ENCODE measurements around the gene GARIN6.
"Not testable (repeated sequence)": the region's sequence is repeated elsewhere in the genome, so short reads cannot be mapped to it uniquely, and the experiment has no call there.

DNA sequence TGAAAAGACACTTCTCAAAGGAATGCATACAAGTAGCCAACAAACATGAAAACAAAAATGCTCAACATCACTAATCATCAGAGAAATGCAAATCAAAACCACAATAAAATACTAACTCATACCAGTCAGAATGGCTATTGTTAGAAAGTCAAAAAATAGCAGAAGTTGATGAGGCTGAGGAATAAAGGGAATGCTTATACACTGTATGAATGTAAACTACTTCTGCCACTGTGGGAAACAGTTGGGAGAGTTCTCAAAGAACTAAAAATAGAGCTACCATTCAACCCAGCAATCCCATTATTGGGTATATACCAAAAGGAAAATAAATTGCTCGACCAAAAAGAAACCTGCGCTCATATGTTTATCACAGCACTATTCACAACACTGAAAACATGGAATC lies 23.0 kb upstream of the GARIN6 start:
- not testable (repeated sequence) for TF ChIP-seq EZH2phosphoT487 (IDR thresholded peaks at IDR 0.05; ENCODE audit: borderline replicate concordance, low read depth, low read length)
- TF ChIP-seq, protein P1, sequence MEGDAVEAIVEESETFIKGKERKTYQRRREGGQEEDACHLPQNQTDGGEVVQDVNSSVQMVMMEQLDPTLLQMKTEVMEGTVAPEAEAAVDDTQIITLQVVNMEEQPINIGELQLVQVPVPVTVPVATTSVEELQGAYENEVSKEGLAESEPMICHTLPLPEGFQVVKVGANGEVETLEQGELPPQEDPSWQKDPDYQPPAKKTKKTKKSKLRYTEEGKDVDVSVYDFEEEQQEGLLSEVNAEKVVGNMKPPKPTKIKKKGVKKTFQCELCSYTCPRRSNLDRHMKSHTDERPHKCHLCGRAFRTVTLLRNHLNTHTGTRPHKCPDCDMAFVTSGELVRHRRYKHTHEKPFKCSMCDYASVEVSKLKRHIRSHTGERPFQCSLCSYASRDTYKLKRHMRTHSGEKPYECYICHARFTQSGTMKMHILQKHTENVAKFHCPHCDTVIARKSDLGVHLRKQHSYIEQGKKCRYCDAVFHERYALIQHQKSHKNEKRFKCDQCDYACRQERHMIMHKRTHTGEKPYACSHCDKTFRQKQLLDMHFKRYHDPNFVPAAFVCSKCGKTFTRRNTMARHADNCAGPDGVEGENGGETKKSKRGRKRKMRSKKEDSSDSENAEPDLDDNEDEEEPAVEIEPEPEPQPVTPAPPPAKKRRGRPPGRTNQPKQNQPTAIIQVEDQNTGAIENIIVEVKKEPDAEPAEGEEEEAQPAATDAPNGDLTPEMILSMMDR (conservative IDR thresholded peaks at IDR 0.05; ENCODE audit: low read length): not testable (repeated sequence)
